Loucy (cell line): Measurements from ENCODE around the gene DDR1.

Experiments used
- H2AFZ ChIP-seq: fragments of 200-600 bp; sonication (generic); 2 replicates; pipeline ENCODE4 v1.6.0; 2016; ENCODE audit warnings: antibody characterized with exemption, mild to moderate bottlenecking, low read length, moderate library complexity
- H3F3A ChIP-seq: fragments of 200-600 bp; 2 replicates; pipeline ENCODE4 v1.6.0; 2016; ENCODE audit warnings: antibody characterized with exemption, low read depth, mild to moderate bottlenecking
- H3K27me3 ChIP-seq: fragments of 200-600 bp; sonication (generic); 2 replicates; pipeline ENCODE4 v1.6.1; 2014; ENCODE audit warnings: low read length, mild to moderate bottlenecking; ENCODE audit not compliant: insufficient read depth, poor library complexity, severe bottlenecking
- H3K36me3 ChIP-seq: fragments of 200-600 bp; sonication (generic); 2 replicates; pipeline ENCODE4 v1.6.1; 2016; ENCODE audit warnings: low read length; ENCODE audit not compliant: insufficient read depth
- H3K4me1 ChIP-seq: fragments of 200-600 bp; sonication (generic); 2 replicates; pipeline ENCODE4 v1.5.1; 2014; ENCODE audit warnings: low read length, mild to moderate bottlenecking; ENCODE audit not compliant: insufficient read depth, poor library complexity, severe bottlenecking
- H3K4me2 ChIP-seq: fragments of 200-600 bp; sonication (generic); 2 replicates; pipeline ENCODE4 v1.6.0; 2014; ENCODE audit warnings: antibody characterized with exemption, low read length, low read depth, mild to moderate bottlenecking; ENCODE audit not compliant: poor library complexity, severe bottlenecking
- H3K4me3 ChIP-seq: fragments of 200-600 bp; sonication (generic); 2 replicates; pipeline ENCODE4 v1.5.1; 2014; ENCODE audit warnings: low read length, mild to moderate bottlenecking, mixed read lengths; ENCODE audit not compliant: poor library complexity, severe bottlenecking
- H3K79me2 ChIP-seq: fragments of 200-600 bp; sonication (generic); 2 replicates; pipeline ENCODE4 v1.6.1; 2014; ENCODE audit warnings: low read length; ENCODE audit not compliant: insufficient read depth
- H3K9ac ChIP-seq: fragments of 200-600 bp; sonication (generic); 2 replicates; pipeline ENCODE4 v1.6.0; 2014; ENCODE audit warnings: mild to moderate bottlenecking, low read depth, low read length, moderate library complexity; ENCODE audit not compliant: poor library complexity, severe bottlenecking
- H3K9me2 ChIP-seq: fragments of 200-600 bp; sonication (generic); replicated peaks from 2 replicates; pipeline ENCODE4 v1.6.1; 2016; ENCODE audit warnings: low read depth, low read length, mixed read lengths
- H3K9me3 ChIP-seq: fragments of 200-600 bp; sonication (generic); 2 replicates; pipeline ENCODE4 v1.6.1; 2014; ENCODE audit warnings: mild to moderate bottlenecking, antibody characterized with exemption, low read length, low read depth; ENCODE audit not compliant: insufficient read depth
- H4K20me1 ChIP-seq: fragments of 200-600 bp; sonication (generic); 2 replicates; pipeline ENCODE4 v1.6.0; 2014; ENCODE audit warnings: antibody characterized with exemption, low read length, mild to moderate bottlenecking; ENCODE audit not compliant: insufficient read depth, poor library complexity, severe bottlenecking
- EZH2phosphoT487 ChIP-seq: fragments of 200-600 bp; IDR thresholded peaks from 2 replicates; pipeline ENCODE4 v1.6.1; 2018; ENCODE audit warnings: antibody characterized with exemption, mild to moderate bottlenecking, moderate library complexity, borderline replicate concordance
- TF ChIP-seq, protein P1 (sequence below): fragments of 200-600 bp; sonication (generic); conservative IDR thresholded peaks from 2 replicates; pipeline ENCODE4 v1.5.1; 2014; ENCODE audit warnings: mild to moderate bottlenecking, antibody characterized with exemption, low read length

DDR1 gene

DNA sequence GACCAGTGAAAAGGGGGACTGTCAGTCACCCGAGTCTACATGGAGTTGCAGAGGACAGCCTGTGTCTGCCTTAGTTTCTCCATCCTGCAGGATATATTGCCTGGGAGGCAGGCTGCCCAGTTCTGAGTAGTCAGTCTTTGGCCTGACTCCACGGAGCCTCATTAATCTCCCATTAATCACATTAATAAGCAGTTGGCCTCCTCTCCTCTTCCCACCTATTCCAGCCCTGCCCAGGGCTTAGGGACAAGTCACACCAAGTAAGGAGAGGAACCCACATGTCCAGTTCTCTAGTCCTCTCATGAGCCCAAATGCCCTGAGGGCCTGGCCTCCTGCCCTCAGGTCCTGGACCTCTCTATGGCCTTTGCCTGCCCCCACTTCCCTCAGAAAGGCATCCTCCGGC lies 55.2 kb downstream of the DDR1 start:
- no peaks in the 10 kb centered on the region for H3K9me2 ChIP-seq
- TF ChIP-seq, protein P1, sequence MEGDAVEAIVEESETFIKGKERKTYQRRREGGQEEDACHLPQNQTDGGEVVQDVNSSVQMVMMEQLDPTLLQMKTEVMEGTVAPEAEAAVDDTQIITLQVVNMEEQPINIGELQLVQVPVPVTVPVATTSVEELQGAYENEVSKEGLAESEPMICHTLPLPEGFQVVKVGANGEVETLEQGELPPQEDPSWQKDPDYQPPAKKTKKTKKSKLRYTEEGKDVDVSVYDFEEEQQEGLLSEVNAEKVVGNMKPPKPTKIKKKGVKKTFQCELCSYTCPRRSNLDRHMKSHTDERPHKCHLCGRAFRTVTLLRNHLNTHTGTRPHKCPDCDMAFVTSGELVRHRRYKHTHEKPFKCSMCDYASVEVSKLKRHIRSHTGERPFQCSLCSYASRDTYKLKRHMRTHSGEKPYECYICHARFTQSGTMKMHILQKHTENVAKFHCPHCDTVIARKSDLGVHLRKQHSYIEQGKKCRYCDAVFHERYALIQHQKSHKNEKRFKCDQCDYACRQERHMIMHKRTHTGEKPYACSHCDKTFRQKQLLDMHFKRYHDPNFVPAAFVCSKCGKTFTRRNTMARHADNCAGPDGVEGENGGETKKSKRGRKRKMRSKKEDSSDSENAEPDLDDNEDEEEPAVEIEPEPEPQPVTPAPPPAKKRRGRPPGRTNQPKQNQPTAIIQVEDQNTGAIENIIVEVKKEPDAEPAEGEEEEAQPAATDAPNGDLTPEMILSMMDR = no peak
- H3K4me3 ChIP-seq = no peak overlapping the region
- H2AFZ ChIP-seq = no peak overlapping the region
- H3K4me1 ChIP-seq = no peaks in the 10 kb centered on the region
- no peak overlapping the region for H3K4me2 ChIP-seq
- no peaks in the 10 kb centered on the region for H3K9me3 ChIP-seq
- no peak overlapping the region for H3K9ac ChIP-seq
- no peaks in the 10 kb centered on the region for H3F3A ChIP-seq
- no peaks in the 10 kb centered on the region for H3K79me2 ChIP-seq
- no peaks in the 10 kb centered on the region for H4K20me1 ChIP-seq
- no peaks in the 10 kb centered on the region for H3K36me3 ChIP-seq
- H3K27me3 ChIP-seq = no peaks in the 10 kb centered on the region

DNA sequence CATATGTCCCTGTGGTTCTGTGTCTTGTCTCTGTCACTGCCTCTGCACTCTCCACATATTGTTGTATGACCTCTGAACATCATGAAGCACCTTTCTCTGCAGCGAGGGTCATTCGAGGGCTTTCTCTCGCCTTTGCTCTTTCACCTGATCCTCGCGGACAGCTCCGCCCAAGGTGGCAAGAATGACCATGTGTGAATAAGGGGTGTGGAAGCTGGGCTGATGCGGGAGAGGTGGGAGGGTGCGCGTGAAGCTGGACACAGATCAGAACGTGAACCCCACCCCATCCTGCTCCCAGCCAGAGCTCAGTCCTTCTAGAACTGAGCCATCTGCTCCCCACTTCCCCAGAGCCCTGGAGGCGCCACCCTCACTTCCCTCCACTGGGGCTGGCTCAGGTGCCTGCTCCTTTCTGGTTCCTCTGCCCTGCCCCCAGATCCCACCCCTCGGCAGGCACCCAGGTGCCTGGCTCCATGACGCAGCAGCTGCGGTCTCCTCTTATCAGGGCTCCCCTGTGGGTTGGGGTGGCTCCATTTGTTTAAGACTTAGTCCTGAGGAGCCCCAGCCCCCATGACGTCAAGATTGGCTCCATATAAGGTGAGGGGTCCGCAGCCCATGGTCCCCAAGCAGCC lies 56.2 kb downstream of the DDR1 start, which contains the start of gene MUCL3:
MUCL3 (plus strand) TSS at position 613 of the 626 bp plus-strand sequence. CDS start 27 bp downstream, outside the sequence.
- Histone ChIP-seq H3K9ac (no peak within 1 kb of the TSS), H3K79me2 (no peaks in the 10 kb centered on the region), H3K36me3 (no peaks in the 10 kb centered on the region), H2AFZ (no peak within 1 kb of the TSS), H3K4me1 (no peaks in the 10 kb centered on the region), H3K4me2 (no peak within 1 kb of the TSS), H3K9me3 (no peaks in the 10 kb centered on the region), H3K9me2 (no peaks in the 10 kb centered on the region), H4K20me1 (no peaks in the 10 kb centered on the region), H3K27me3 (no peaks in the 10 kb centered on the region), H3K4me3 (no peak within 1 kb of the TSS), H3F3A (no peaks in the 10 kb centered on the region)
- TF ChIP-seq, protein P1 = no peak
- TF ChIP-seq EZH2phosphoT487 = no peak

DNA sequence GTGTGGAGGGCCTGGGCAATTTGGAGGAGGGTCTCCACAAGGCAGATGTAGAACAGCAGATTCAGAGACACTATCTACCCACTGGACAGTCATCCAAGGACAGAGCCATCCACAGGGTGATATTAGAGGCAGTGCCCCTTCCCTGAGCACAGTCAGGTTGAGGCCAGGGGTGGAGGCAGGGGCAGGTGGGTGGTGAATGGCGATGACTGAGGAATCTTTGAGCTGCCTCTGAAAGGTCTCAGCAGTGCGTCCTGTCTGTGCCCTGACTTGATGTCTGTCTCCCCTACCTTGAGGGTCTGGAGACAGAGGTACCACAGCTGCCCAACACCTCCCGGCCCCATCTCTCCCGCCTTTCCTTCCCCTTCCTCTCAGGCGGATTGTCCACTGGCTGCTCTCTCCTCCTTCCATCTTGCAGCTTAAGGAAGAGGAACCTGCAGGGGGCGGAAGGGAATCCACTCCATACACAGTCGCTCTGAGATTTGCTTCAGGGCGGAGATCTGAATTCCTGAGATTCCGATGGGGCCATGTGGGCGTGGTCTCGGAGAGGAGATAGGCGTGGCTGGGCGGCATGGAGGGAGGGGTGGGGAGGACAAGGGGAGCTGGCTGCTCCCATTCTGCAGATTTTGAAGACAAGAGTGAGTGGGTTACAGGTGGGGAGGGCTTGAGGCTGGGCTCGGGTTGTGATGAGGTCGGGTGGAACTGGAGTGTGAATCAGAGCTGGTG lies 58.2 kb downstream of the DDR1 start:
- H3K4me3 ChIP-seq = no peak overlapping the region
- H3K79me2 ChIP-seq = no peaks in the 10 kb centered on the region
- no peak overlapping the region for H3K4me2 ChIP-seq
- no peak overlapping the region for H3K9ac ChIP-seq
- H3K9me2 ChIP-seq = no peaks in the 10 kb centered on the region
- no peaks in the 10 kb centered on the region for H3K27me3 ChIP-seq
- no peak overlapping the region for H2AFZ ChIP-seq
- no peaks in the 10 kb centered on the region for H3K36me3 ChIP-seq
- H3F3A ChIP-seq = no peaks in the 10 kb centered on the region
- H3K9me3 ChIP-seq = no peaks in the 10 kb centered on the region
- no peaks in the 10 kb centered on the region for H3K4me1 ChIP-seq
- TF ChIP-seq, protein P1 = no peak
- no peak for TF ChIP-seq EZH2phosphoT487
- H4K20me1 ChIP-seq = no peaks in the 10 kb centered on the region
